C4-2B (cell line): ENCODE measurements around the gene PNLIPRP3.

Experiments
- ZFX ChIP-seq: fragments of 450-650 bp; IDR thresholded peaks from 2 replicates; pipeline ENCODE4 v1.6.1; 2017
- TF ChIP-seq, protein P1 (sequence below): fragments of 450-650 bp; conservative IDR thresholded peaks from 2 replicates; pipeline ENCODE4 v1.5.1; 2017; ENCODE audit warnings: mild to moderate bottlenecking

DNA sequence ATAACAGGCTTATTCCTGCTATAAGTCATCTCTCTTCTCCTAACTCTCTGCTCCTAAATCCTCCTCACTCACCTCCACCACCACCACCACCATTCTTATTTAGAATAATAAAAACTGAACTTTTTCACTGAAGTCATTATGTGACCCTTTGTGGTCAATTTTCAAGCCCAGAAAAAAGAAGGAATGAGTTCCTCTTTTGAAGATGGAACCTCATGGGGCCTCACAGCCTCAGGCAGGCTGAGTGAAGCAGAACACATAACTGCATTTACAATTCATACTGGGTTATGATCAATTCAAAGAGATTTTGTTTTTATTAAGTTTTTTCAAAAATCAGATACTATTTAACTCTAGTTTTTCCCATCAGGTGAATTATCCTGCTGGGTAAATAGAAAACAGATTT lies 29.8 kb downstream of the PNLIPRP3 start:
- TF ChIP-seq, protein P1, sequence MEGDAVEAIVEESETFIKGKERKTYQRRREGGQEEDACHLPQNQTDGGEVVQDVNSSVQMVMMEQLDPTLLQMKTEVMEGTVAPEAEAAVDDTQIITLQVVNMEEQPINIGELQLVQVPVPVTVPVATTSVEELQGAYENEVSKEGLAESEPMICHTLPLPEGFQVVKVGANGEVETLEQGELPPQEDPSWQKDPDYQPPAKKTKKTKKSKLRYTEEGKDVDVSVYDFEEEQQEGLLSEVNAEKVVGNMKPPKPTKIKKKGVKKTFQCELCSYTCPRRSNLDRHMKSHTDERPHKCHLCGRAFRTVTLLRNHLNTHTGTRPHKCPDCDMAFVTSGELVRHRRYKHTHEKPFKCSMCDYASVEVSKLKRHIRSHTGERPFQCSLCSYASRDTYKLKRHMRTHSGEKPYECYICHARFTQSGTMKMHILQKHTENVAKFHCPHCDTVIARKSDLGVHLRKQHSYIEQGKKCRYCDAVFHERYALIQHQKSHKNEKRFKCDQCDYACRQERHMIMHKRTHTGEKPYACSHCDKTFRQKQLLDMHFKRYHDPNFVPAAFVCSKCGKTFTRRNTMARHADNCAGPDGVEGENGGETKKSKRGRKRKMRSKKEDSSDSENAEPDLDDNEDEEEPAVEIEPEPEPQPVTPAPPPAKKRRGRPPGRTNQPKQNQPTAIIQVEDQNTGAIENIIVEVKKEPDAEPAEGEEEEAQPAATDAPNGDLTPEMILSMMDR = no peak
- TF ChIP-seq ZFX = no peak
